Measurements from ENCODE around the gene PCF11.
"Not testable (repeated sequence)": the region's sequence is repeated elsewhere in the genome, so short reads cannot be mapped to it uniquely, and the experiment has no call there.

PCF11 gene, protein sequence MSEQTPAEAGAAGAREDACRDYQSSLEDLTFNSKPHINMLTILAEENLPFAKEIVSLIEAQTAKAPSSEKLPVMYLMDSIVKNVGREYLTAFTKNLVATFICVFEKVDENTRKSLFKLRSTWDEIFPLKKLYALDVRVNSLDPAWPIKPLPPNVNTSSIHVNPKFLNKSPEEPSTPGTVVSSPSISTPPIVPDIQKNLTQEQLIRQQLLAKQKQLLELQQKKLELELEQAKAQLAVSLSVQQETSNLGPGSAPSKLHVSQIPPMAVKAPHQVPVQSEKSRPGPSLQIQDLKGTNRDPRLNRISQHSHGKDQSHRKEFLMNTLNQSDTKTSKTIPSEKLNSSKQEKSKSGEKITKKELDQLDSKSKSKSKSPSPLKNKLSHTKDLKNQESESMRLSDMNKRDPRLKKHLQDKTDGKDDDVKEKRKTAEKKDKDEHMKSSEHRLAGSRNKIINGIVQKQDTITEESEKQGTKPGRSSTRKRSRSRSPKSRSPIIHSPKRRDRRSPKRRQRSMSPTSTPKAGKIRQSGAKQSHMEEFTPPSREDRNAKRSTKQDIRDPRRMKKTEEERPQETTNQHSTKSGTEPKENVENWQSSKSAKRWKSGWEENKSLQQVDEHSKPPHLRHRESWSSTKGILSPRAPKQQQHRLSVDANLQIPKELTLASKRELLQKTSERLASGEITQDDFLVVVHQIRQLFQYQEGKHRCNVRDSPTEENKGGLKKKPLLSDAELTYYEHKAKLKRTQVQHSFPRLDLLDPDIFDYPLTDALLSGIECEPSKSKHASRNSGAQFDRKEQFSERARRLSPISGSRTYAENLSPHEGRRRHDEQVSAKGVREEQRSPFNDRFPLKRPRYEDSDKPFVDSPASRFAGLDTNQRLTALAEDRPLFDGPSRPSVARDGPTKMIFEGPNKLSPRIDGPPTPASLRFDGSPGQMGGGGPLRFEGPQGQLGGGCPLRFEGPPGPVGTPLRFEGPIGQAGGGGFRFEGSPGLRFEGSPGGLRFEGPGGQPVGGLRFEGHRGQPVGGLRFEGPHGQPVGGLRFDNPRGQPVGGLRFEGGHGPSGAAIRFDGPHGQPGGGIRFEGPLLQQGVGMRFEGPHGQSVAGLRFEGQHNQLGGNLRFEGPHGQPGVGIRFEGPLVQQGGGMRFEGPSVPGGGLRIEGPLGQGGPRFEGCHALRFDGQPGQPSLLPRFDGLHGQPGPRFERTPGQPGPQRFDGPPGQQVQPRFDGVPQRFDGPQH (N-terminal part only)

DNA sequence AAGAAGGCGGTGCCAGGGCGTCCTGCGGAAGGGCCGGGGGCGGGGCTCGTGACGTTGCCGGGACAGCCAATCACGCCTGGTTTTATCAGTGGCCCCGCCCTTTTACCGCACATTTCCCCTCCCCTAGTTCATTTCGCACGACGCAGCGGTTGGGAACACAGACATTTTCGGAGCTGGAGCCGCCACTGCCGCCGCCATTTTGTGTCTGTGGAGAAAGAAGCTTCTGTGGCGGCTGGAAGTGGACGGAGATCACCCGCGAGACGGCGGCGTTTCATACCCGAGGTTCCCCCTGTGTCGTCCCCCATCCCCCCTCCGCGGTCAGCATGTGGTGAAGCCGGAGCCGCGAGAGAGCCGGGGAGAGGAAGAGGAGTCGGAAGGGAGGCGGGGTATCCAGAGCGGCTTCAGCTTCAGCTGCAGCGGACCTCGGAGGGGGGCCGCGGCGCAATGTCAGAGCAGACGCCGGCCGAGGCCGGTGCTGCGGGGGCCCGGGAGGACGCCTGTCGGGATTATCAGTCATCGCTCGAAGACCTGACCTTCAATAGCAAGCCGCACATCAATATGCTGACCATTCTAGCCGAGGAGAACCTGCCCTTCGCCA lies at the start of gene PCF11:
TSS of gene PCF11 (plus strand) at position 136 of the 598 bp plus-strand sequence. CDS start at position 445, 309 bp downstream.
- DNase-seq (ENCODE audit: low read depth) = no peak

DNA sequence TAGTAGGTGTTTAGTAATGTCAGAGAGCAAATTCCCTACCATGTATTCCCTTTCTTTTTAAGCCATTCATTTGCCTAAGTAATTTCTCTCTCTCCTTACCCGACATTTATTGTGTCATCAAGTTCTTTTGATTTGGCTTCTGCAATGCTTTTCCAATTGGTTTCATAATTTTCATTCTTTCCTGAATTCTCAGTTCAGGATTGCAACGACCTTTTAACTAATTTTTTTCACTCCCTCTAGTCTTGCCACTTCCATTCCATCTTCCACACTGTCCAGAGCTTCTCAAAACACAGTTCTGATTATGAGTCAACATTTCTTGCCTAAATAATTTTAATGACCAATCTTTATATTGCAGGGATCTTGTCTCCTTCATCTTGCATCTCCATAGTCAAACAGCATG lies 44.0 kb upstream of the PCF11 start:
- DNase-seq (ENCODE audit: low read depth) = no peak

DNA sequence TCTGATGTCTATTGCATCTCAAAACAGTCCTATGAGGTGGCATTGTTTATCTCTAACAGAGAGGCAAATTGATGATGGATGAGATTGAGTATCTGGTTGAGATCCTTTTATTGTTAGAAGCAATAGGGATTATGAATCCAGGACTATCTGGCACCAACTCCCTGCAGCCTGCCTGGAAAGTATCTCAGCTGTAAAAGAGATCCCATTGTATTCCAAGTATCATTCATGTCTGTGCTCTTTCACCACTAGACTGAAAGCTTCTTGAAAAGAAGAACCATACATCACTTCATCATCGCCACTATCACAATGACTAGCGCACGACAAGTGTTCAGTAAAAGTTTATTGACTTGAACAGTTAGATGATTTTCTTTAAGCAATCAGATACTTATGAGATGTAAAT lies 41.9 kb upstream of the PCF11 start:
- DNase-seq (ENCODE audit: low read depth) = no peak

DNA sequence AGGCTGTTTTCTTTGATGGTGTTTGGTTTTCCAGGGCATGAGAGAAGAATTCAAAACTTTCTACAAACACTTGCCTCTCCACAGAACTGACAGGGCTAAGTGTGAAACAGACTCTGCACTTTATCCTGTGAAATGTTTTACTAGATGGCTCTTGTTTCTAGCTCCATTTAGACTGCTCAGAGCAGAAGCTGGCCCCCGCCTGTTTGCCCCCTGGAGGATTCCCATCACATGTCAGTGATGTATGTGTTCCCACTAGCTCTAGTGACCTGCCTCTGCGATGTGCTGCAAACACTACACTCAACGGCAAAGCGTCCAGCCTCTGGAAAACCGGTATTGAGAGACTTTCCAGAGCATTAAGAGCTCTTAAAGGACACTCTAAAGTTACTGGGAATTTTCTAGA lies 41.4 kb upstream of the PCF11 start:
- DNase-seq (ENCODE audit: low read depth) = no peak

DNA sequence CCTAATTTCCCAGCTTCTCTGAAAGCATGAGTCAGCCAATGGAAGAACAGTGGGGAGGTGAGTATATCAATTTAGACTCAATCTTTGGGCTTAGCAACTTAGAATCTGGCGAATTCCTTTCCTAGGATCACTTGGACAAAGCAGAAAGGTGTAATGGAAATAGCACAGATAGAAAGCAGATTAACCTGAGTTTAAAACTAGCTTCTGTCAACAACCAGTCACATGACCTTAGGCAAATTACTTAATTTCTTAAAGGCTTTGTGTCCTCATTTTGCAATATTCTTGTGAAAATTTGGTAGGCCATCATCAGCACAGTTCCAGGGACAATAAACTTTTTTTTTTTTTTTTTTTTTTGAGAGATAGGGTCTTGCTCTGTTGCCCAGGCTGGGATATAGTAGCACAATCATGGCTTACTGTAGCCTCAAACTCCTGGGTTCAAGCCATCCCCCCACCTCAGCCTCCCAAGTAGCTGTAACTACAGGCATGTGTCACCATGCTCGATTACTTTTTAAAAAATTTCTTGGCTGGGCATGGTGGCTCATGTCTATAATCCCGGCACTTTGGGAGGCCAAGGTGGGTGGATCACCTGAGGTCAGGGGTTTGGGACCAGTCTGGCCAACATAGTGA lies 40.8 kb upstream of the PCF11 start:
- no peak for DNase-seq (ENCODE audit: low read depth)

DNA sequence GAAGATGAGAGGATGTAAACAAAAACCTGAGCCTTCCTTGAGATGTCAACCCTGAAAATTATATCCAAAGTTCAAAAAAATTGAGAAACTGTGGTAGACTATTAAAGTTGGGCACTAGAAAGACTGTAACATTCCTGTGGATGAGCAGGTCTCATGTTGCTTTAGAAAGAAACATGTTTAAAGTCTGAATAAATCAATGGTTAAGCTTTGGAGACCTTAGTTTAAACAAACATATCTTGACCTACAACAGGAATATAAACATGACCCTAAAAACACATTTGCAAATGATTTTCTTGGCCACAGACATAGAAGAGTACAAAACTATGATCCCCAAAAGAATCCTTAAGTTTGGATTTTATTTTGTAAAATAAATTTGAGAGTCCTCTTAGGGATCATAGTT lies 38.1 kb upstream of the PCF11 start:
- no peak for DNase-seq (ENCODE audit: low read depth)

DNA sequence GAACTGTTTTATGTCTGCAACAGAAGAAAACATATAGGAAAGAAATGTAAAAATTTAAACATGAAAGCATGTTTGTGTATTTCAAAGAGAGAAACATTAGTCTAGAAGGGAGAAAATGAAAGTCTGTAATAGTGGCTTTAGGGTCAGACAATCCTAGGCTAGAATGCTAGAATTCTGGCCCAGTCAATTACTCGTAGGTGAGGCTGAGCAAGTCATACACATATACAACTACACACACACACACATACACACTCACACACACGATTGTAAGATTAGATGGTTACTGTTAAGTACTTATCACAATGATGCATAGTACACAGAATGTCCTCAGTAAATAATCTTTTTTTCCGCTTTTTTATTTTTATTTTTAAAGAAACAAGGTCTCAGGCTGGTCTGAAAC lies 37.7 kb upstream of the PCF11 start:
- DNase-seq (ENCODE audit: low read depth) = no peak

DNA sequence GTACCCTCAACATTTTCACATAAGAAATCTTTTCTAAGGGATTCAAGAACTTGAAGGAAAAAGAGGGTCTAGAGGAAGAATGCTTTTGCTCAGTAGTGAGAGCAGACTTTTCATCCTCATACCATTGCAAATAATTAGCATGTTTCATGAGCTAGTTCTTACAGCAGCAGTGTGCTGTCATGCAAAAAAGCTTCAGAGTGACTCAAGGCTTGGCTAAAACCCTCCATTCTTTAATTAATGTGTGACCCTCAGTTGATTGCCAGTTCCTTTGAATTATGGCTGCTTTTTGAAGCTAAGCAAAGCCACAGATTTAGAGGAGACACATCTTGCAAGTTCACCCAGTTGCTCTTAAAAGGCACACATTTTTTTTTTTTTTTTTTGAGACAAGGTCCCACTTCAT lies 36.6 kb upstream of the PCF11 start:
- no peak for DNase-seq (ENCODE audit: low read depth)

DNA sequence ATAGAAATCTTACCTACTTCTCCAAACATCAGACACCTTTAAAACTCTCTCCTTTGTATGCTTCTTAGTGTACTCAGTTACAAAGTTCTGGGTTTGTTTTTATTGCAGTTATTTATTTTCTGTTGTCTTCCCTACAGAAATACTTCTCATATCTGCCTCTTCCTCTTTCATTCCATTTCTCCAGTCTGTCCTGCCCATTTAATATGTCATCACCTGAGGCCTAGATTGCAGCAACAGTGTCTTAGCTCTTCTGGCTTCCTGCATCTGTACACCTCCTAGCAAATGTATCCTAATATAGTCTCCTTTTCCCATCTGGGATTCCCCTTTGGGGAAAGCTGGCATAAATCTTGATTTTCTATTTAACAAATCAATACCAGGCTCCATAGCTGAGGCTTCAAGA lies 34.9 kb upstream of the PCF11 start:
- DNase-seq (ENCODE audit: low read depth) = no peak

DNA sequence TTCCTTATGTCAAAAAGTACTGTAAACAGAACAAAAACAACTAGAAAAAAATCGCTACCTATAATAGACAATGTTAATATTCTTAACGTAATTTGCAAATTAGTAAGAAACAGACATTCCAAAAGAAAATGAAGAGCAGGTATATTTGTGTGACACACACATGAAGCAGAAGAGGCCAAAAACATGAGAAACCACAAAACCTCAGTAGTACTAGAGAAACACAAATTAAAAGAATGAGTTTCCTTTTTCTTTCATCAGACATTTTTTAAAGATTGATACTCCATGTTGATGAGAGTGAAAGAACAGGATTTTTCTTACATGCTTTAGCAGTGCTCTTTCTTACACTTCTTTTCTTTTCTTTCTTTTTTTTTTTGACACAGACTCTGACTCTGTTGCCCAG lies 34.2 kb upstream of the PCF11 start:
- DNase-seq (ENCODE audit: low read depth) = no peak

DNA sequence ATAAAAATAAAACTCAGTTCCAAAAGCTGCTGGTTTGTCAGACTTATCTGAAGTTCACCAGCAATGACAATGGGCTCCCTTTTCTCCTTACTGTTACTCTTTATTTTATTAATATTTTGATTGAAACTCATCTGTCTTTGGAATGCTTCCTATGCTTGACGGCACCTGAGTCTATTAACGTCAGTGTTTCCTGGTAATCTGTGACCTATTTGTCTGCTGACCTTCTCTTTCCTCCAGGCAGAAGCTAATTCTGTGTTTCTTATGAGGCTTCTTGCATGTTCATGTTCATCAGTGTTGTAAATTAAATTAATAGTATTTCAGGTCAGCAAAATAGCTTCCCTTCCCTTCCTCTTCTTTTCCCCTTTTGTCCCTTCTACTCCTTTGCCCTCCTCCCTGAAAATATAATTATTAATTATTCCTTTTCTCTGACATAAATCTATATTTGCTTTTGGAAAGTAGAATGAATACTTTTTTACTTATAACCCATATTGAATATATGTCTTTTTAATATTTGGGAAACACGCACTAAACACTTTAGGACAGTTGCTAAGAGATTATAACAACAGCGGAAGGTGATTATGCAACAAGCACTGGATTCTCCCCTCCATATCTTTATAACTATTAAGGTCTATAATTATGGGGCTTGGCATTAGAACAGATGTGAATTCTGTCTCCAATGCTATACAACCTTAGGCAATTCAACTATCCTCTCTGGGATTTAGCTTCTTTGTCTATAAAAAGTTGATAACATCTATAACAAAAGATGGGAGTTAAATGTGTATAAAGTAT lies 32.1 kb upstream of the PCF11 start:
- no peak for DNase-seq (ENCODE audit: low read depth)

DNA sequence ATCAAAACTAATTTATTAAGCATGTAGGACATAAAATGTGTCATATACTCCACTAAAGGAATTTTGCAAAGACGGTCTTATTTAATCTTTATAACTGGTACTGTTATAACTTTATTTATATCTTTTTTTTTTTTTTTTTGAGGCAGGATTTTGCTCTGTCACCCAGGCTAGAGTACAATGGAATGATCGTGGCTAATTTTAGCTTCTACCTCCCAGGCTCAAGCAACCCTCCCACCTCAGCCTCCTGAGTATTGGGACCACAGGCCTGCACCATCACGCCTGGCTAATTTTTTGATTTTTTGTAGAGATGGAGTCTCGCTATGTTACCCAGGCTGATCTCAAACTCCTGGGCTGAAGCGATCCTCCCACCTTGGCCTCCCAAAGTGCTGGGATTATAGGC lies 31.4 kb upstream of the PCF11 start:
- DNase-seq (ENCODE audit: low read depth) = no peak

DNA sequence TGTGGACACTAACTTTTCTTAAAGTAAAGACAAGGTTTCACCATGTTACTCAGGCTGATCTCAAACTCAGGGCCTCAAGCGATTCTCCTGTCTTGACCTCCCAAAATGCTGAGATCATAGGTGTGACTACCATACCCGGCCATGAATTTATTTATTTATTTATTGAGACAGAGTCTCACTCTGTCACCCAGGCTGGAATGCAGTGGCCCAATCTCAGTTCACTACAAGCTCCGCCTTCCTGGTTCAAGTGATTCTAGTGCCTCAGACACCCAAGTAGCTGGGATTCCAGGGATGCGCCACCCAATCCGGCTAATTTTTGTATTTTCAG lies 29.7 kb upstream of the PCF11 start:
- DNase-seq (ENCODE audit: low read depth) = no peak

DNA sequence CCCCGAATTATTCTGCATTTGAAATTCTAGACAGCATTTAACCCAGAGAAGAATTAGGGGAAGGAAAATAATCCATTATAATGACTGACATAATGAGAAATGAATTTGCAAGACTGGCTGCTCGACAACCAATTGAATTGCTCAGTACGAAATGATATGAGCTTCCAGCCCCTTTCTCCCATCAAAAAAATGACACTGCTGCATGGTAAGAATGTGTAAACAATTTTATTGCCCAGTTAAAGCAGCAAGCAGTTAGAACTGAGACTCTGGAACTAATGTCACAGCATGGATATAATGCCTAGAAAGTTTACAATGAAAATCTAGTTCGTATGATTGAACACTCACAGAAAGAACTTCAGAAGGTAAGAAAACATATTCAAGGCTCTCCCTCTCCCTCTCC lies 24.7 kb upstream of the PCF11 start:
- no peak for DNase-seq (ENCODE audit: low read depth)

DNA sequence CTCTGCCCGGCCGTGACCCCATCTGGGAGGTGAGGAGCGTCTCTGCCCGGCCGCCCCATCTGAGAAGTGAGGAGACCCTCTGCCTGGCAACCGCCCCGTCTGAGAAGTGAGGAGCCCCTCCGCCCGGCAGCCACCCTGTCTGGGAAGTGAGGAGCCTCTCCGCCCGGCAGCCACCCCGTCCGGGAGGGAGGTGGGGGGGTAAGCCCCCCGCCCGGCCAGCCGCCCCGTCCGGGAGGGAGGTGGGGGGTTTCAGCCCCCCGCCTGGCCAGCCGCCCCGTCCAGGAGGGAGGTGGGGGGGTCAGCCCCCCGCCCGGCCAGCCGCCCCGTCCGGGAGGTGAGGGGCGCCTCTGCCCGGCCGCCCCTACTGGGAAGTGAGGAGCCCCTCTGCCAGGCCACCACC lies 23.7 kb upstream of the PCF11 start:
- DNase-seq (ENCODE audit: low read depth) = not testable (repeated sequence)

DNA sequence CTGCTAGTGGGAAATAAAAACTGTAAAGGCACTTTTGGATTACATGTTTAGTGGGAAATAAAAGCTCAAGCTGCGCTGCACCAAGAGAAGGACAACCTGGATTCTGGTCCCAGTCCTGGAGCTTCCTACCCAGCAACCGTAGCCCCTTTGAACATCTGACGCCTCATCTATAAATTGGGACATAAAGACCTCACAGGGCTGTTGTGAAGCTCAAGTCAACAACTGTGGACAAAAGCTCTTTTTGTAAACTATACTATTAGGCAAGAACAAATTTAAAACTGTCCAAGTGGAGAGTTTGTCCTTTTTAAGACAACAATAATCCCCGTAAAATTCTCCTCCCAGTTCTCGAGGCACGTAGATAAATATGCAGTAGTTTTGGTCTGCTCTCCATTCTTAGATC lies 17.6 kb upstream of the PCF11 start:
- DNase-seq (ENCODE audit: low read depth) = no peak

DNA sequence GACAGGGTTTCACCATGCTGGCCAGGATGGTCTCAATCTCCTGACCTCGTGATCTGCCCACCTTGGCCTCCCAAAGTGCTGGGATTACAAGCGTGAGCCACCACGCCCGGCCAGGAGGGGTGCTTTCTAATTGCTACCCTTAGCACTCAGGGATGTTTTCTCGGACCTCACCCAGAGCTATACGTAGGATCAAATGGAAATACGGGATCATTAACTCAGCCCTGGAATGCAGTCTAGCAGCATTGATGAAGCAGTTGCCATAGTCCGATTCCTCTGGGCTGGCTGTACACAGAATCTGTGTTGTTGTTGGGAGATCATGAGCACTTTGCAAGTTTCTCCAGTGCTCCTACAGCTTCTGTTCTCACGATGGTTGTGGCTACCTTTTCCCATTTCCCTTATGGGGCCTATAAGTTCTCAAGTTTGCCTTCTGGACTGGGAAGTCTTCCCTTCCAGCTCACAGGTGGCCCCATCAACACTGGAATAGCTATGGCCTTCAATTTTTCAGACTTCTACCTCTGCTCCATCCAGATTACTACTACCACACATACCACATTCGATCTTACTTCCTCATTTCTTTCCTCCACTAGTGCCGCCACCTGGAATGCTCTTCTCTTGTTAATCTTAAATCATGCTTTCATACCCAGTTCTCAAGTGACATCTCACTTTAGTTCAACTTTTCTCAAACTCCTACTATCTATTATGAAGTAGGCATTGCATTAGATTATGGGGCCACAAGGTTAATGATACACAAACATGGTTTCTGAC lies 16.1 kb upstream of the PCF11 start:
- DNase-seq (ENCODE audit: low read depth) = no peak

DNA sequence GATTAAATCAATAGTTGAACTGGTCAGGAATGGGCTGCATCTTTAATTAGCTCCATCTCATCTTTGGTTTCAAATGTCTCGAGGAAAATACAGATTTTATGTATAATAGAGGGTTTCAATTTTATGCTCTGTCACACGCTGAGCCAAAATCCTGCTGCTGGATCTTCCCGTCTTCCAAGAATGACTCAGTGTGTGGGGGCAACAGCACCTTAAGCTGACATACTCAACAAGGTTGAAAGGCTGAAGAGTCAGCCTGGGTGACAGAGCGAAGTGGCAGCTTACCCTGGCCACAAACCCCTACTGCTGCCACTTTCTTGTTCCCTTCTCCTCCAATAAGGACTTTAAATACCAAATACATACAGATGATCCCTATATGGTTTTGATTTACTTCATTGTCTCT lies 9.0 kb upstream of the PCF11 start:
- DNase-seq (ENCODE audit: low read depth) = no peak

DNA sequence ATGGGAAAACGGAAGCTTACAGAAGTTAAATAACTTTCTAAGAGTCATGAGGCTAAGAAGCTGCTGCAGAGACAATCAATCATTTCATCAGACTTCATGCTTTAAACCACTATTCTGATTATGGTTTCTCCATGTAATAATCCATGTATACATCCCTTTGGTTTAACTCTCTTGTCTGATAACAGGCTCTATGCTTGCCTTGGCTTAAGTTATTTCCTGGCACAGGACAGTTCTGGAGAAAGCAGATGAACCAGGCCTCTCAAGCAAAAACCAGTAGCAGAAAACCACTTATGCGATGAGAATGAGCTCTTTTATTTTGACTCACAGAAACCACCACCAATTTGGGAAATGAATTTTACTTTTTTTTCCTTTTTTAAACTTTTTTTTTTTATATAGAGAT lies 6.5 kb upstream of the PCF11 start:
- no peak for DNase-seq (ENCODE audit: low read depth)

DNA sequence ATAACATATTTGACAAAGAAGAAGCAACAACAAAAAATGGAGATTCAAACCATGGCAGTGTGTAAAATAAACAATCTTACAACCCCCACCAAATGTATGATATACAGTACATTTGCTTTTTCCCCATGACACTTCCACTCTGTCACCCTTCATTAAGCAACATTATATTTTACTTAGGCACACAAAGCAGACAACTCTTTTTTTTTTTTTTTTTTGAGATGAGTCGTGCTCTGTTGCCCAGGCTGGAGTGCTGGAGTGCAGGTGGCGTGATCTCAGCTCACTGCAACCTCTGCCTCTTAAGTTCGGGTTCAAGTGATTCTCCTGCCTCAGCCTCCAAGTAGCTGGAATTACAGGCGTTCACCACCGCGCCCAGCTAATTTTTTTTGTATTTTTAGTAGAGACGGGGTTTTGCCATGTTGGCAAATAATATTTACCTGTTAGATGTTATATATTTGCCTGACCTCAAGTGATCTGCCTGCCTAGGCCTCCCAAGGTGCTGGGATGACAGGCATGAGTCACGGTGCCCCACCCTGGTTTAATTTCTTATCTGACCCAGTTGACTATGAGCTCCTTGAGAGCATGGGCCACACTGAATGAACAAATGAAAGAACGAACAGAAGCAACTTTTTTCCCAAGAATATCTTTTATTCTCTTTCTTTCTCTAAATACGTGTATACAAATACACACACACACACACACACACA lies 5.5 kb upstream of the PCF11 start:
- DNase-seq (ENCODE audit: low read depth) = no peak

All from activated T-cell treated with anti-CD3 and anti-CD28 coated beads for 24 hours (primary cell).